ENCODE data around the gene TRHDE. TPM values are rescaled to one million over a fixed set of nuclear protein-coding genes. Genes with fewer than 3 reads are reported as not detected.

Gene TRHDE
- total RNA-seq, 1 experiment from 2014 or later = 43.7 TPM

- no peaks in the 10 kb centered on the region for H3K27me3 Mint-ChIP-seq (ENCODE audit: unreplicated experiment)
- H3K4me1 Mint-ChIP-seq (ENCODE audit: low read depth, unreplicated experiment) = no peaks in the 10 kb centered on the region
- H3K36me3 Mint-ChIP-seq (ENCODE audit: insufficient read depth, unreplicated experiment) = no peaks in the 10 kb centered on the region
- H3K4me3 Mint-ChIP-seq (ENCODE audit: low read depth, unreplicated experiment) = no peak overlapping the region
- BruUV-seq (replicated peaks) = no TSS peak
- CTCF ChIA-PET = no interaction called here
- no peak for TF ChIP-seq CTCF (IDR thresholded peaks at IDR 0.05; ENCODE audit: unreplicated experiment)
- intact Hi-C loops (cut with micrococcal nuclease; ENCODE audit: unreplicated experiment) = no loop called here
- H3K9me3 Mint-ChIP-seq (ENCODE audit: low read depth, unreplicated experiment) = peaks cover 2% of the 10 kb centered on the region
- no peak overlapping the region for H3K27ac Mint-ChIP-seq (ENCODE audit: unreplicated experiment)
- no peak for DNase-seq
Observed at GRCh38 chr12:72493407-72493806, 221.2 kb downstream of the TRHDE start.

- TF ChIP-seq CTCF (IDR thresholded peaks at IDR 0.05; ENCODE audit: unreplicated experiment) = no peak
- intact Hi-C loops (cut with micrococcal nuclease; ENCODE audit: unreplicated experiment) = no loop called here
- no peaks in the 10 kb centered on the region for H3K4me1 Mint-ChIP-seq (ENCODE audit: low read depth, unreplicated experiment)
- no peak overlapping the region for H3K4me3 Mint-ChIP-seq (ENCODE audit: low read depth, unreplicated experiment)
- DNase-seq = no peak
- no peaks in the 10 kb centered on the region for H3K27me3 Mint-ChIP-seq (ENCODE audit: unreplicated experiment)
- no peak overlapping the region for H3K27ac Mint-ChIP-seq (ENCODE audit: unreplicated experiment)
- no peaks in the 10 kb centered on the region for H3K36me3 Mint-ChIP-seq (ENCODE audit: insufficient read depth, unreplicated experiment)
- BruUV-seq (replicated peaks) = no TSS peak
- H3K9me3 Mint-ChIP-seq (ENCODE audit: low read depth, unreplicated experiment) = peaks cover 2% of the 10 kb centered on the region
- CTCF ChIA-PET = no interaction called here
Observed at GRCh38 chr12:72498354-72498753, 226.2 kb downstream of the TRHDE start.

GRCh38 chr12:72499244-72499643 lies 227.1 kb downstream of the TRHDE start:
- intact Hi-C loops (cut with micrococcal nuclease; ENCODE audit: unreplicated experiment) = no loop called here
- no peaks in the 10 kb centered on the region for H3K36me3 Mint-ChIP-seq (ENCODE audit: insufficient read depth, unreplicated experiment)
- H3K4me1 Mint-ChIP-seq (ENCODE audit: low read depth, unreplicated experiment) = no peaks in the 10 kb centered on the region
- no peak overlapping the region for H3K4me3 Mint-ChIP-seq (ENCODE audit: low read depth, unreplicated experiment)
- H3K27me3 Mint-ChIP-seq (ENCODE audit: unreplicated experiment) = no peaks in the 10 kb centered on the region
- no peak overlapping the region for H3K27ac Mint-ChIP-seq (ENCODE audit: unreplicated experiment)
- no peak for DNase-seq
- CTCF ChIA-PET = no interaction called here
- peaks cover 2% of the 10 kb centered on the region for H3K9me3 Mint-ChIP-seq (ENCODE audit: low read depth, unreplicated experiment)
- no TSS peak for BruUV-seq (replicated peaks)
- TF ChIP-seq CTCF (IDR thresholded peaks at IDR 0.05; ENCODE audit: unreplicated experiment) = no peak

GRCh38 chr12:72502546-72502945 lies 230.4 kb downstream of the TRHDE start:
- CTCF ChIA-PET = no interaction called here
- Mint-ChIP-seq H3K4me3 (ENCODE audit: low read depth, unreplicated experiment) (no peak overlapping the region), H3K36me3 (ENCODE audit: insufficient read depth, unreplicated experiment) (no peaks in the 10 kb centered on the region), H3K27me3 (ENCODE audit: unreplicated experiment) (no peaks in the 10 kb centered on the region), H3K27ac (ENCODE audit: unreplicated experiment) (no peak overlapping the region), H3K4me1 (ENCODE audit: low read depth, unreplicated experiment) (no peaks in the 10 kb centered on the region), H3K9me3 (ENCODE audit: low read depth, unreplicated experiment) (no peaks in the 10 kb centered on the region)
- intact Hi-C loops (cut with micrococcal nuclease; ENCODE audit: unreplicated experiment) = loop anchor here (2.0 kb wide), 1 partner anchor 50 kb away; no protein-coding TSS in a partner anchor
- no peak for TF ChIP-seq CTCF (IDR thresholded peaks at IDR 0.05; ENCODE audit: unreplicated experiment)
- DNase-seq = no peak
- no TSS peak for BruUV-seq (replicated peaks)

Measured in Calu3 (cell line).